GM23338 (cell line): Measurements from ENCODE around the gene SMIM45.
A peak's percentile ranks its signal among the peaks of the same experiment; 100 is the strongest.

Source experiments
- ATAC-seq: fragments of 200-7000 bp; cut with Tn5 transposase; 3 replicates; pipeline ENCODE4 v1.9.1; 2020
- DNase-seq: peaks from one replicate; pipeline ENCODE4 v3.0.0-alpha.2; 2015; ENCODE audit warnings: low spot score
- H2AFZ ChIP-seq: fragments of 200-600 bp; sonication (generic); 2 replicates; pipeline ENCODE4 v1.8.0; 2016; ENCODE audit warnings: antibody characterized with exemption, mild to moderate bottlenecking, moderate library complexity
- H3F3A ChIP-seq: fragments of 200-600 bp; sonication (generic); replicated peaks from 2 replicates; pipeline ENCODE4 v1.8.0; 2017; ENCODE audit warnings: antibody characterized with exemption, mixed run types, low read depth
- H3K27ac ChIP-seq: fragments of 200-600 bp; sonication (generic); 2 replicates; pipeline ENCODE4 v1.6.1; 2016; ENCODE audit warnings: low read depth
- H3K27me3 ChIP-seq: fragments of 200-600 bp; sonication (generic); 2 replicates; pipeline ENCODE4 v1.8.0; 2016; ENCODE audit warnings: mild to moderate bottlenecking, mixed run types, moderate library complexity; ENCODE audit not compliant: insufficient read depth
- H3K36me3 ChIP-seq: fragments of 200-600 bp; sonication (generic); 2 replicates; pipeline ENCODE4 v1.8.0; 2016; ENCODE audit warnings: mild to moderate bottlenecking; ENCODE audit not compliant: insufficient read depth
- H3K4me1 ChIP-seq: fragments of 200-600 bp; sonication (generic); 2 replicates; pipeline ENCODE4 v1.8.0; 2016; ENCODE audit warnings: mild to moderate bottlenecking, moderate library complexity; ENCODE audit not compliant: insufficient read depth
- H3K4me2 ChIP-seq: fragments of 200-600 bp; sonication (generic); 2 replicates; pipeline ENCODE4 v1.7.1; 2017; ENCODE audit warnings: mixed run types
- H3K4me3 ChIP-seq: fragments of 200-600 bp; sonication (generic); 2 replicates; pipeline ENCODE4 v1.6.1; 2016; ENCODE audit warnings: mixed run types
- H3K79me2 ChIP-seq: fragments of 200-600 bp; sonication (generic); replicated peaks from 2 replicates; pipeline ENCODE4 v1.8.0; 2017; ENCODE audit warnings: mild to moderate bottlenecking; ENCODE audit not compliant: insufficient read depth
- H3K9me2 ChIP-seq: fragments of 200-600 bp; sonication (generic); 2 replicates; pipeline ENCODE4 v1.8.0; 2017; ENCODE audit not compliant: insufficient read depth
- H4K20me1 ChIP-seq: fragments of 200-600 bp; sonication (generic); replicated peaks from 2 replicates; pipeline ENCODE4 v1.8.0; 2017; ENCODE audit warnings: mild to moderate bottlenecking; ENCODE audit not compliant: insufficient read depth
- H3K27ac Mint-ChIP-seq: 2 replicates; pipeline ENCODE4 v1.8.0; 2020; ENCODE audit warnings: inconsistent platforms, mild to moderate bottlenecking, moderate library complexity, mixed read lengths
- H3K27me3 Mint-ChIP-seq: 3 replicates; pipeline ENCODE4 v1.8.0; 2022; ENCODE audit warnings: low read depth, mild to moderate bottlenecking, moderate library complexity, mixed read lengths, inconsistent platforms; ENCODE audit not compliant: insufficient read depth, poor library complexity
- H3K36me3 Mint-ChIP-seq: 3 replicates; pipeline ENCODE4 v1.8.0; 2021; ENCODE audit warnings: low read depth, mild to moderate bottlenecking, inconsistent platforms, moderate library complexity, mixed read lengths
- H3K4me1 Mint-ChIP-seq: 3 replicates; pipeline ENCODE4 v1.8.0; 2020; ENCODE audit warnings: mild to moderate bottlenecking, inconsistent platforms, mixed read lengths
- H3K4me3 Mint-ChIP-seq: 3 replicates; pipeline ENCODE4 v1.8.0; 2021; ENCODE audit warnings: moderate library complexity, mild to moderate bottlenecking, inconsistent platforms, mixed read lengths
- H3K9me3 Mint-ChIP-seq: 3 replicates; pipeline ENCODE4 v1.8.0; 2020; ENCODE audit warnings: moderate library complexity, mild to moderate bottlenecking, inconsistent platforms, mixed read lengths
- CREB1 ChIP-seq: fragments of 250-450 bp; sonication (Bioruptor Pico); IDR thresholded peaks from 2 replicates; pipeline ENCODE4 v1.5.0; 2020; ENCODE audit warnings: low read depth, mild to moderate bottlenecking, moderate library complexity
- EZH2 ChIP-seq: fragments of 200-600 bp; sonication (generic); IDR thresholded peaks from one replicate; pipeline ENCODE4 v1.8.0; 2017; ENCODE audit warnings: antibody characterized with exemption, mild to moderate bottlenecking, low read depth; ENCODE audit not compliant: unreplicated experiment
- EZH2phosphoT487 ChIP-seq: fragments of 200-600 bp; sonication (generic); IDR thresholded peaks from one replicate; pipeline ENCODE4 v1.8.1; 2018; ENCODE audit warnings: antibody characterized with exemption; ENCODE audit not compliant: unreplicated experiment
- JUNB ChIP-seq: IDR thresholded peaks from one replicate; pipeline ENCODE4 v1.6.1; 2016; ENCODE audit warnings: antibody characterized with exemption; ENCODE audit not compliant: unreplicated experiment
- NANOG ChIP-seq: IDR thresholded peaks from 2 replicates; pipeline ENCODE4 v1.6.1; 2016; ENCODE audit warnings: antibody characterized with exemption, borderline replicate concordance
- POLR2AphosphoS5 ChIP-seq: IDR thresholded peaks from 2 replicates; pipeline ENCODE4 v1.6.1; 2016; ENCODE audit warnings: antibody characterized with exemption, low read depth
- STAT1 ChIP-seq: IDR thresholded peaks from one replicate; pipeline ENCODE4 v1.6.1; 2016; ENCODE audit warnings: antibody characterized with exemption; ENCODE audit not compliant: unreplicated experiment
- ZNF114 ChIP-seq: fragments of 250-450 bp; sonication (Bioruptor Pico); IDR thresholded peaks from 2 replicates; pipeline ENCODE4 v1.5.0; 2020; ENCODE audit warnings: mild to moderate bottlenecking, moderate library complexity
- ZNF331 ChIP-seq: fragments of 250-450 bp; sonication (Bioruptor Pico); IDR thresholded peaks from 2 replicates; pipeline ENCODE4 v1.5.0; 2020; ENCODE audit warnings: low read depth, mild to moderate bottlenecking, moderate library complexity
- TF ChIP-seq, protein P1 (sequence below): IDR thresholded peaks from one replicate; pipeline ENCODE4 v1.6.1; 2018; ENCODE audit warnings: antibody characterized with exemption; ENCODE audit not compliant: unreplicated experiment
- TF ChIP-seq, protein P2 (sequence below): fragments of 250-450 bp; sonication (Bioruptor Pico); IDR thresholded peaks from 2 replicates; pipeline ENCODE4 v1.5.0; 2020; ENCODE audit warnings: mild to moderate bottlenecking, moderate library complexity
- TF ChIP-seq, protein P3 (sequence below): IDR thresholded peaks from 2 replicates; pipeline ENCODE4 v1.6.1; 2016; ENCODE audit warnings: antibody characterized with exemption
- TF ChIP-seq, protein P4 (sequence below), 2 experiments: fragments of 200-600 bp in 1 of 2; sonication (generic) in 1 of 2; conservative IDR thresholded peaks; 2 replicates each; pipeline versions ENCODE4 v1.5.1 to v1.6.1; 2016 to 2017; ENCODE audit warnings: antibody characterized with exemption in 2 of 2, low read depth in 2 of 2, mild to moderate bottlenecking in 2 of 2, moderate library complexity in 1 of 2

The SMIM45 gene

DNA sequence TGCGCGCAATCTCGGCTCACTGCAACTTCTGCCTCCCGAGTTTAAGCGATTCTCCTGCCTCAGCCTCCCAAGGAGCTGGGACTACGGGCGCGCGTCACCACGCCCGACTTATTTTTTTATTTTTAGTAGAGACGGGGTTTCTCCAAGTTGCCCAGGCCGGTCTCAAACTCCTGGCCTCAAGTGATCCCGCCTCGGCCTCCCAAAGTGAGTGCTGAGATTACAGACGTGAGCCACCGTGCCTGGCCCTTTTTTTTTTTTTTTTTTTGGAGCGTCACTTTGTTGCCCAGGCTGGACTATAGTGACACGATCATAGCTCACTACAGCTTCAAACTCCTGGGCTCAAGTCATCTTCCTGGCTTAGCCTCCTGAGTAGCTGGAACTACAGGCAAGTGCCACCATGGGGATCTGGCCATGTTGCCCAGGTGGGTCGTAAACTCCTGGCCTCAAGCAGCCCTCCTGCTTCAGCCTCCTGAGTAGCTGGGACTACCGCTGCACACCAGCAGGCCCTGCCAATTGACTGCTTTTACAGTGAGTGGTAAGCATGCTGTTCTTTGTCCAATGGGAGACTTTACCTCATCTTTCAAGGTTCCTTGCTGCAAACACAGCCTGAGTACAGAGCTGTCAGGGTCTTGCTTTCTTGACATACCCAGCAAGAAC is 4.4 kb upstream of the SMIM45 start:
- Mint-ChIP-seq H3K4me1 (peaks cover 32% of the 10 kb centered on the region), H3K36me3 (peaks cover 32% of the 10 kb centered on the region), H3K27me3 (peaks cover 24% of the 10 kb centered on the region), H3K4me3 (peak overlapping the region; percentile 82), H3K9me3 (no peaks in the 10 kb centered on the region), H3K27ac (no peak overlapping the region)
- Histone ChIP-seq H3K9me2 (no peaks in the 10 kb centered on the region), H3K4me3 (peak overlapping the region; percentile 55), H2AFZ (peak overlapping the region; percentile 14; the same call in 1 of the 2 replicates), H3K79me2 (peaks cover 10% of the 10 kb centered on the region), H3K36me3 (0 out of 2 replicates have a peak, but pooled peaks cover 4% of the 10 kb centered on the region), H3K4me2 (peak overlapping the region; percentile 90), H3F3A (peaks cover 20% of the 10 kb centered on the region), H3K27ac (no peak overlapping the region), H3K4me1 (peaks cover 35% of the 10 kb centered on the region), H4K20me1 (peaks cover 19% of the 10 kb centered on the region), H3K27me3 (0 out of 2 replicates have a peak, but pooled peaks cover 3% of the 10 kb centered on the region)
- DNase-seq (no peak), ATAC-seq (no peak)
- TF ChIP-seq, protein P1, sequence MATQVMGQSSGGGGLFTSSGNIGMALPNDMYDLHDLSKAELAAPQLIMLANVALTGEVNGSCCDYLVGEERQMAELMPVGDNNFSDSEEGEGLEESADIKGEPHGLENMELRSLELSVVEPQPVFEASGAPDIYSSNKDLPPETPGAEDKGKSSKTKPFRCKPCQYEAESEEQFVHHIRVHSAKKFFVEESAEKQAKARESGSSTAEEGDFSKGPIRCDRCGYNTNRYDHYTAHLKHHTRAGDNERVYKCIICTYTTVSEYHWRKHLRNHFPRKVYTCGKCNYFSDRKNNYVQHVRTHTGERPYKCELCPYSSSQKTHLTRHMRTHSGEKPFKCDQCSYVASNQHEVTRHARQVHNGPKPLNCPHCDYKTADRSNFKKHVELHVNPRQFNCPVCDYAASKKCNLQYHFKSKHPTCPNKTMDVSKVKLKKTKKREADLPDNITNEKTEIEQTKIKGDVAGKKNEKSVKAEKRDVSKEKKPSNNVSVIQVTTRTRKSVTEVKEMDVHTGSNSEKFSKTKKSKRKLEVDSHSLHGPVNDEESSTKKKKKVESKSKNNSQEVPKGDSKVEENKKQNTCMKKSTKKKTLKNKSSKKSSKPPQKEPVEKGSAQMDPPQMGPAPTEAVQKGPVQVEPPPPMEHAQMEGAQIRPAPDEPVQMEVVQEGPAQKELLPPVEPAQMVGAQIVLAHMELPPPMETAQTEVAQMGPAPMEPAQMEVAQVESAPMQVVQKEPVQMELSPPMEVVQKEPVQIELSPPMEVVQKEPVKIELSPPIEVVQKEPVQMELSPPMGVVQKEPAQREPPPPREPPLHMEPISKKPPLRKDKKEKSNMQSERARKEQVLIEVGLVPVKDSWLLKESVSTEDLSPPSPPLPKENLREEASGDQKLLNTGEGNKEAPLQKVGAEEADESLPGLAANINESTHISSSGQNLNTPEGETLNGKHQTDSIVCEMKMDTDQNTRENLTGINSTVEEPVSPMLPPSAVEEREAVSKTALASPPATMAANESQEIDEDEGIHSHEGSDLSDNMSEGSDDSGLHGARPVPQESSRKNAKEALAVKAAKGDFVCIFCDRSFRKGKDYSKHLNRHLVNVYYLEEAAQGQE, result no peak
- no peak for TF ChIP-seq ZNF114 (CRISPR knock-in tag)
- TF ChIP-seq NANOG, result no peak
- no peak for TF ChIP-seq ZNF331 (CRISPR knock-in tag)
- no peak for TF ChIP-seq EZH2
- TF ChIP-seq, protein P2, sequence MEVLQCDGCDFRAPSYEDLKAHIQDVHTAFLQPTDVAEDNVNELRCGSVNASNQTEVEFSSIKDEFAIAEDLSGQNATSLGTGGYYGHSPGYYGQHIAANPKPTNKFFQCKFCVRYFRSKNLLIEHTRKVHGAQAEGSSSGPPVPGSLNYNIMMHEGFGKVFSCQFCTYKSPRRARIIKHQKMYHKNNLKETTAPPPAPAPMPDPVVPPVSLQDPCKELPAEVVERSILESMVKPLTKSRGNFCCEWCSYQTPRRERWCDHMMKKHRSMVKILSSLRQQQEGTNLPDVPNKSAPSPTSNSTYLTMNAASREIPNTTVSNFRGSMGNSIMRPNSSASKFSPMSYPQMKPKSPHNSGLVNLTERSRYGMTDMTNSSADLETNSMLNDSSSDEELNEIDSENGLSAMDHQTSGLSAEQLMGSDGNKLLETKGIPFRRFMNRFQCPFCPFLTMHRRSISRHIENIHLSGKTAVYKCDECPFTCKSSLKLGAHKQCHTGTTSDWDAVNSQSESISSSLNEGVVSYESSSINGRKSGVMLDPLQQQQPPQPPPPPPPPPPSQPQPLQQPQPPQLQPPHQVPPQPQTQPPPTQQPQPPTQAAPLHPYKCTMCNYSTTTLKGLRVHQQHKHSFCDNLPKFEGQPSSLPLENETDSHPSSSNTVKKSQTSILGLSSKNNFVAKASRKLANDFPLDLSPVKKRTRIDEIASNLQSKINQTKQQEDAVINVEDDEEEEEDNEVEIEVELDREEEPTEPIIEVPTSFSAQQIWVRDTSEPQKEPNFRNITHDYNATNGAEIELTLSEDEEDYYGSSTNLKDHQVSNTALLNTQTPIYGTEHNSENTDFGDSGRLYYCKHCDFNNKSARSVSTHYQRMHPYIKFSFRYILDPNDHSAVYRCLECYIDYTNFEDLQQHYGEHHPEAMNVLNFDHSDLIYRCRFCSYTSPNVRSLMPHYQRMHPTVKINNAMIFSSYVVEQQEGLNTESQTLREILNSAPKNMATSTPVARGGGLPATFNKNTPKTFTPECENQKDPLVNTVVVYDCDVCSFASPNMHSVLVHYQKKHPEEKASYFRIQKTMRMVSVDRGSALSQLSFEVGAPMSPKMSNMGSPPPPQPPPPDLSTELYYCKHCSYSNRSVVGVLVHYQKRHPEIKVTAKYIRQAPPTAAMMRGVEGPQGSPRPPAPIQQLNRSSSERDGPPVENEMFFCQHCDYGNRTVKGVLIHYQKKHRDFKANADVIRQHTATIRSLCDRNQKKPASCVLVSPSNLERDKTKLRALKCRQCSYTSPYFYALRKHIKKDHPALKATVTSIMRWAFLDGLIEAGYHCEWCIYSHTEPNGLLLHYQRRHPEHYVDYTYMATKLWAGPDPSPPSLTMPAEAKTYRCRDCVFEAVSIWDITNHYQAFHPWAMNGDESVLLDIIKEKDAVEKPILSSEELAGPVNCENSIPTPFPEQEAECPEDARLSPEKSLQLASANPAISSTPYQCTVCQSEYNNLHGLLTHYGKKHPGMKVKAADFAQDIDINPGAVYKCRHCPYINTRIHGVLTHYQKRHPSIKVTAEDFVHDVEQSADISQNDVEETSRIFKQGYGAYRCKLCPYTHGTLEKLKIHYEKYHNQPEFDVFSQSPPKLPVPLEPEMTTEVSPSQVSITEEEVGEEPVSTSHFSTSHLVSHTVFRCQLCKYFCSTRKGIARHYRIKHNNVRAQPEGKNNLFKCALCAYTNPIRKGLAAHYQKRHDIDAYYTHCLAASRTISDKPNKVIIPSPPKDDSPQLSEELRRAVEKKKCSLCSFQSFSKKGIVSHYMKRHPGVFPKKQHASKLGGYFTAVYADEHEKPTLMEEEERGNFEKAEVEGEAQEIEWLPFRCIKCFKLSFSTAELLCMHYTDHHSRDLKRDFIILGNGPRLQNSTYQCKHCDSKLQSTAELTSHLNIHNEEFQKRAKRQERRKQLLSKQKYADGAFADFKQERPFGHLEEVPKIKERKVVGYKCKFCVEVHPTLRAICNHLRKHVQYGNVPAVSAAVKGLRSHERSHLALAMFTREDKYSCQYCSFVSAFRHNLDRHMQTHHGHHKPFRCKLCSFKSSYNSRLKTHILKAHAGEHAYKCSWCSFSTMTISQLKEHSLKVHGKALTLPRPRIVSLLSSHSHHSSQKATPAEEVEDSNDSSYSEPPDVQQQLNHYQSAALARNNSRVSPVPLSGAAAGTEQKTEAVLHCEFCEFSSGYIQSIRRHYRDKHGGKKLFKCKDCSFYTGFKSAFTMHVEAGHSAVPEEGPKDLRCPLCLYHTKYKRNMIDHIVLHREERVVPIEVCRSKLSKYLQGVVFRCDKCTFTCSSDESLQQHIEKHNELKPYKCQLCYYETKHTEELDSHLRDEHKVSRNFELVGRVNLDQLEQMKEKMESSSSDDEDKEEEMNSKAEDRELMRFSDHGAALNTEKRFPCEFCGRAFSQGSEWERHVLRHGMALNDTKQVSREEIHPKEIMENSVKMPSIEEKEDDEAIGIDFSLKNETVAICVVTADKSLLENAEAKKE, result no peak
- TF ChIP-seq POLR2AphosphoS5, result no peak
- TF ChIP-seq CREB1 (CRISPR knock-in tag), result no peak
- TF ChIP-seq, protein P3, sequence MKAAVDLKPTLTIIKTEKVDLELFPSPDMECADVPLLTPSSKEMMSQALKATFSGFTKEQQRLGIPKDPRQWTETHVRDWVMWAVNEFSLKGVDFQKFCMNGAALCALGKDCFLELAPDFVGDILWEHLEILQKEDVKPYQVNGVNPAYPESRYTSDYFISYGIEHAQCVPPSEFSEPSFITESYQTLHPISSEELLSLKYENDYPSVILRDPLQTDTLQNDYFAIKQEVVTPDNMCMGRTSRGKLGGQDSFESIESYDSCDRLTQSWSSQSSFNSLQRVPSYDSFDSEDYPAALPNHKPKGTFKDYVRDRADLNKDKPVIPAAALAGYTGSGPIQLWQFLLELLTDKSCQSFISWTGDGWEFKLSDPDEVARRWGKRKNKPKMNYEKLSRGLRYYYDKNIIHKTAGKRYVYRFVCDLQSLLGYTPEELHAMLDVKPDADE, result no peak
- TF ChIP-seq STAT1, result no peak
- no peak for TF ChIP-seq EZH2phosphoT487
- no peak for TF ChIP-seq JUNB
- TF ChIP-seq, protein P4, sequence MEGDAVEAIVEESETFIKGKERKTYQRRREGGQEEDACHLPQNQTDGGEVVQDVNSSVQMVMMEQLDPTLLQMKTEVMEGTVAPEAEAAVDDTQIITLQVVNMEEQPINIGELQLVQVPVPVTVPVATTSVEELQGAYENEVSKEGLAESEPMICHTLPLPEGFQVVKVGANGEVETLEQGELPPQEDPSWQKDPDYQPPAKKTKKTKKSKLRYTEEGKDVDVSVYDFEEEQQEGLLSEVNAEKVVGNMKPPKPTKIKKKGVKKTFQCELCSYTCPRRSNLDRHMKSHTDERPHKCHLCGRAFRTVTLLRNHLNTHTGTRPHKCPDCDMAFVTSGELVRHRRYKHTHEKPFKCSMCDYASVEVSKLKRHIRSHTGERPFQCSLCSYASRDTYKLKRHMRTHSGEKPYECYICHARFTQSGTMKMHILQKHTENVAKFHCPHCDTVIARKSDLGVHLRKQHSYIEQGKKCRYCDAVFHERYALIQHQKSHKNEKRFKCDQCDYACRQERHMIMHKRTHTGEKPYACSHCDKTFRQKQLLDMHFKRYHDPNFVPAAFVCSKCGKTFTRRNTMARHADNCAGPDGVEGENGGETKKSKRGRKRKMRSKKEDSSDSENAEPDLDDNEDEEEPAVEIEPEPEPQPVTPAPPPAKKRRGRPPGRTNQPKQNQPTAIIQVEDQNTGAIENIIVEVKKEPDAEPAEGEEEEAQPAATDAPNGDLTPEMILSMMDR (conservative IDR thresholded peaks at IDR 0.05; ENCODE audit: low read depth in 2 of 2), result no peak
